ENCODE measurements around the gene TMEM134.

TMEM134 gene

GRCh38 chr11:67422891-67423290, 46.2 kb downstream of the TMEM134 start:
- no peak for DNase-seq (ENCODE audit: low spot score)

DNA sequence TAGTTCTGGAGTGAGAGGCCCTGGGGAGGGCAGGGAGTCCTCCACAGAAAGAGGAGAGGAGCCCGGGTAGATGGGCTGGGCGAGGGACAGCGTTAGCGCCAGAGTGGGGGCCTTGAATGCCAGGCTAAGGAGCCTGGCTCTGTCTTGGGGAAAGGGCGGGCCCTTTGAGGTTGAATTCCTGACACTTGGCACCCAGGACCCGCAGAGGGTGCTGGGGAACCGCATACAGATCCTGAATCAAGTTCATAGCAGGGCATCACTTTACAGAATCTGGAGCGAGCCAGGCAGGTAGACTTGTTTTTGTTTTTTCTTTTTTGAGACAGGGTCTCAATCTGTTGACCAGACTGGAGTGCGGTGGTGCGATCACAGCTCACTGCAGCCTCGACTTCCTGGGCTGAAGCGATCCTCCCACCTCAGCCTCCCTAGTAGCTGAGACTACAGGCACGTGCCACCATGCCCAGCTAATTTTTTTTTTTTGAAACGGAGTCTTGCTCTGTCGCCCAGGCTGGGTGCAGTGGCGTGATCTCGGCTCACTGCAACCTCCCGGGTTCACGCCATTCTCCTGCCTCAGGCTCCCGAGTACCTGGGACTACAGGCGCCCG, 47.5 kb downstream of the TMEM134 start:
- no peak for DNase-seq (ENCODE audit: low spot score)

DNA sequence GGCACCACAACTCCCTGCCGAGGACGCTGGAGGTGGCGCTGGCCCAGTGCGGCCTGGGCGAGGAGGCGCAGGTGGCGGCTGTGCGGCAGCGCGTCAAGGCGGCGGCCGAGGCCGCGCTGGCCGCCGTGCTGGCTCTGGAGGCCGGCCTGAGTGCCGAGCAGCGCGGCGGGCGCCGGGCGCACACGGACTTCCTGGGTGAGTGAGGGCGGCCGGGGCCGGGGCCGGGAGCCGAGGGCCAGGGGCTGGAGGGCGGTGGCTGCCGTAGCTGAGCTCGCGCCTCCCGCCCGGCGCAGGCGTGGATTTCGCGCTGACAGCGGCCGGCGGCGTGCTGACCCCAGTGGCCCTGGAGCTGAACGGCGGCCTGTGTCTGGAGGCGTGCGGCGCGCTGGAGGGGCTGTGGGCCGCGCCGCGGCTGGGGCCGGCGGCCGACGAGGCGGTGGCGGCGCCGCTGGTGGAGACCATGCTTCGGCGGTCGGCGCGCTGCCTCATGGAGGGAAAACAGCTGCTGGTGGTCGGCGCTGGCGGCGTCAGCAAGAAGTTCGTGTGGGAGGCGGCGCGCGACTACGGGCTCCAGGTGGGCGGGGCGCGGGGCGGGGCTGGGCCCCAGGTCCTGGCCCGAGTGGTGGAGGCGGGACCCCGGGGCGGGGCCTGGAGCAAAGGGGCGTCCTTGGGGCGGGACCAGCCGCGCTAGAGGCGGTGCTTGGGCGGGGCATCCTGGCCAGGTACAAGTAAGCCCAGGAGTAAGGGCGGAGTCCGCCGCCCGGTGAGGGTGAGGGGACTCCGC, 48.2 kb downstream of the TMEM134 start:
- DNase-seq (ENCODE audit: low spot score) = peak; percentile 99

DNA sequence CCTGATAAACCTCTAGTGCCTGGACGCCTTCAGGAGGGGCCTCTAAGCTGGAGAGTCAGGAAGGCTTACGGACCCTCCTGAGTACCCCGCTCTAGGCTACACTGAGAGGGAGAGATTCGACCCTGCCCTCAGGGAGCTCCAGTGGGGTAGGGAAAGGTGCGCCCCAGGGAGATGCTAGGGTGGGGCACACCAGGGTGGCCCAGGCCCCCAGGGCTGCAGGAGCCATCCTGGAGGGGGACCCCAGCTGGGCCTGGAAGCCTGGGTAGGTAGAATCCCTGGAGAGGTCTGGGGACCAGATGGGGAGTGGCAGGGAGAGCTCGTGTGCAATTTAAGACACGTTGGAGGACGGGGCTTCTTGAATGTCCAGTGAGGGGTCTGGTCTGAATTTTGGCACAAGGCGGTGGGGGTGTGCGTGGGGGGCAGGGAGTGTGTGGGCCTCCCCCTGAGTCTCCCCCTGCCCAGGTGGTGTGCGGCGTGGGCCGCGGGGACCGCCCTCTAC, 48.9 kb downstream of the TMEM134 start:
- DNase-seq (ENCODE audit: low spot score) = no peak

- DNase-seq (ENCODE audit: low spot score) = no peak
These were observed 49.6 kb downstream of the TMEM134 start for GRCh38 chr11:67419325-67420049.

DNA sequence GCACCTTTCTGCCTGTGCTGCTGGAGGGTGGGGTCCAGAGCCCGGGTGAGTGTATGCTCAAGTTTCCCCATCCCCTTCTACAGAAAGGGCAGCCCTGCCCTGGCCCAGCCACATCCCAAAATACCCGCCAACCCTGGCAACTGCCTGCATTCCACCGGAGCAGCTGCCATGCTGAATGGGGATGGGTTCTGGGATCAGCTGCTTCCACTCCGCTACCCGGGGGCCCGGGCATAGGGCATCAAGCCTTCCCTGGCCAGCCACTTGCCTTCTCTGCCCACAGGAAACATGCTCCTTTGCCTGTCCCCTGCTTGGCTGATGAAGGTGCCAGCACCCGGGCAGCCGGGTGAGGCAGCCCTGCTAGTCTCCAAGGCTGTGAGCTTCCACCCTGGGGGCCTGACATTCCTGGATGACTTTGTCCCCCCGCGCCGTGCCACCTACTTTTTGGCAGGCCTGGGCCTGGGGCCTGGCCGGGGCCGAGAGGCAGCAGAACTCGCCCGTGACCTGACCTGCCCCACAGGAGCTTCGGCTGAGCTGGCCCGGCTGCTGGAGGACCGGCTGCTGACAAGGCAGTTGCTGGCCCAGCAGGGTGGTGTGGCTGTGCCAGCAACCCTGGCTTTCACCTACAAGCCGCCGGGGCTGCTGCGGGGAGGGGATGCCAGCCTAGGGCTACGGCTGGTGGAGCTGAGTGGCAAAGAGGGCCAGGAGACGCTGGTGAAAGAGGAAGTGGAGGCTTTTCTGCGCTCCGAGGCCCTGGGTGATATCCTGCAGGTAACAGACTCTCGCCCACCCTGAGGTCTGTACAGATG, 50.4 kb downstream of the TMEM134 start:
- DNase-seq (ENCODE audit: low spot score) = no peak

DNA sequence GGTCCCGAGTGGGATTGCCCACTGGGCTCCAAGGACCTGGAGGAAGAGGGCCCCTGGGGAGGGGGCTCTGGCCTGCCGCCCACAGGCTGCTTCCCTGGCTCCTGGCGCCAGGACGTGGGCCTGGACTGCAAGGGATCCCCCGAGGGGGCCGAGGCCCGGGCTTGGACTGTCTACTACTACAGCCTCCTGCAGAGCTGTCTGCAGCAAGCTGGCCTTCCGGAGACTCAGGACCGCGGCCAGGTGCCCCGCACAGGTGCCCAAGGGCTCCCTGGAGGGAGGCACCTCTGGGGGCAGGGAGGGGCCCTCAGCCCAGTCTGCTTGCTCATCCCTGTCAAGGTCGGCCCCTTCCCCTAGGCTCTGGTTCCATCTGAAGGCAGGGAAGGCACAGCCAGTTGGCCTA, 51.6 kb downstream of the TMEM134 start:
- DNase-seq (ENCODE audit: low spot score) = no peak

DNA sequence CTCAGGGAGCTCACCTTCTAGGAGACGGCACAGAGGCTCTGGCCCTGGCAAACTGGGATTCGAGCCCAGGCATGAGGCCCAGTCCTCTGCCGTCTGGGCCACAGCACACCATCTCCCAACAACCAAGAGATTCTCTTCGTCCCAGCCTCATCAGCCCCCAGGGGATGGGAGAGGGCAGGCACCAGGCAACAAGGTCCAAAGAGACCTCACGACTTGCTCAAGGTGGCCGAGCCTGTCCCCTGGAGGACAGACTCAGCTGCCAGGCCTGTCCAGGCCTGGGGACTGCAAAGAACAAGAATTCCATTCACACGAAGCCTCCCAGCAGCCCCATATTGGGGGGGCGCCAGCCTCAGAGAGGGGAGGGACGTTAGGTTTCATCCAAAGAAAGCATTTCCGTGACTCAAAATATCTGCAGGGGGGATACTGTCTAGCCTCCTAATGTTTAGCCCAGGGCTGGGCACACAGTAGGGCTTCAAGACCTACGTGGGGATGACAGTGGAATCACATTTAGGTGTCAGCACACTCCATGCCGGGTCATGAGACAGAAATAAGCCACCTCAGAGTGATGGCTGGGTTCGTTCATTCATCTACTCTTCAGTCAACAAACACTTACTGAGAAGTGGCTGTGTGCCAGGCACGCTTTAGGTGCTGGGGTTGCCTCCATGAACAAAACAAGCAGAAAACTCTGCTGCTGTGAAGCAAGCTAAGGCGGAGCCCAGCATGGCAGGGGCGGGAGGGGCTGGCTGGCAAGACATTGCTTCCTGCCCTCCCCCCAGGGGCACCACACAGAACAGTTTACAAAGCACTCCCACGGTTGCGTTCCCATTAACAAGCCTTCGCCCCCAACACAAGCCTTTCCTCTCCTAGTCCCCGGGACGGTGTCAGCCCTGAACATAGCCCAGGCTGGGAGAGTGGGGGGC, 52.4 kb downstream of the TMEM134 start:
- no peak for DNase-seq (ENCODE audit: low spot score)

- DNase-seq (ENCODE audit: low spot score) = no peak
These were observed 53.3 kb downstream of the TMEM134 start, which contains the start of gene CARNS1 for GRCh38 chr11:67415501-67416304. TSS of gene CARNS1 (plus strand) at chr11:67415678. CDS start at chr11:67416200, 522 bp downstream.

DNA sequence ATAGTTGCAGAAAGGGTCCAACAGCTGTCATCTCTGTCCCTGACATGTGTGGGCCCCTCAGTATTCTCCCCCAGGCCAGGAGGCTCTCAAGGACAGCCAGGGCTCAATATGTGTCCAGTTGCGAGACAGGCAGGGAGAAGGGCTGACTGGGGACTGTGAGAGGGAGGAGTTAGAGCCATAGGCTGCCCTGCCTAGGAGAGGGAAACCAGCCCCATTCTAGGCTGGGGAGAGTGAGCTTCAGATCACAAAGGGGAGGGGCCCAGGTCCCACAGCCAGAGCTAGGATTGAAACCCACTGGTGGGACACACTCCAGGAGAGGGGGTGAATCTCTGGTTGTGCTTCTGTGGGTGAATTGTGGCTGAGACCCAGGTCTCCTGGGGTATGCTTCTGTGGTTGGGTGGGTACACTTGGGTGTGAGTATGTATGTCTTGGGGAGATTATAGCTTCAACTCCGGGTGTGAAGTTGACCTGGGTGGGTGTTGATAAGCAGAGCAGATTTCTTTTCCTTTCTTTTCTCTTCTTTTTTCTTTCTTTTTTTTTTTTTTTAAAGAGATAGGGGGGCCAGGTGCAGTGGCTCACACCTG, 55.7 kb downstream of the TMEM134 start:
- no peak for DNase-seq (ENCODE audit: low spot score)

DNA sequence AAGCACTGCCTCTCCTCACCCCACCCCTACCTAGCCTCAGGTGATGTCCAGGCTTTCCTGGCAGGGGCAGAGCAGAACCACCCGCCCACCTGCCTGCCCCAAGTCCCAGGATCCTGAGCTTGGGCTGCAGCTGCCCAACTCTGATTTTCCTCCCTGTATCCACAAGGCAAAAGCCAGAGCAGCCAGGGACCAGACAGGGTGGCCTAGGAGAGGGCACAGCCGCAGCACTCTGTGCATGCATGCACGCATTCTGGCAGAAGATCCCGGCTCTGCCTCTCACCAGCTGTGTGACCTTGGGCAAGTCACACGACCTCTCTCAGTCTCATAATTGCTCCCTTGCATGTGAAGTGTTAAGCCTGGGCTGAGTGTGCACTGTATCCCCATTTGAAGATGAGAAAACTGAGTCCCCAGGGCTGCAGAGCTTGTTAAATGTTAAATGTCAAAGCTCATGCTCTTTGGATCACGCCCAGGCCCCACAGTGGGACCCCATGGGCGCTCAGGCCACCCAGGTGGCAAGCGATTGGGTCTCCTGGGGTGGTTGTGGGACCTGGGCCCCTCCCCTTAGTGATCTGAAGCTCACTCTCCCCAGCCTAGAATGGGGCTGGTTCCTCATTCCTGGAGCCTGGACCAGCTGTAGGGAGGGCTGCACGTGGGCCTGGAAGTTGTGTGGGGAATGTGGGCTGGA, 56.4 kb downstream of the TMEM134 start:
- no peak for DNase-seq (ENCODE audit: low spot score)

DNA sequence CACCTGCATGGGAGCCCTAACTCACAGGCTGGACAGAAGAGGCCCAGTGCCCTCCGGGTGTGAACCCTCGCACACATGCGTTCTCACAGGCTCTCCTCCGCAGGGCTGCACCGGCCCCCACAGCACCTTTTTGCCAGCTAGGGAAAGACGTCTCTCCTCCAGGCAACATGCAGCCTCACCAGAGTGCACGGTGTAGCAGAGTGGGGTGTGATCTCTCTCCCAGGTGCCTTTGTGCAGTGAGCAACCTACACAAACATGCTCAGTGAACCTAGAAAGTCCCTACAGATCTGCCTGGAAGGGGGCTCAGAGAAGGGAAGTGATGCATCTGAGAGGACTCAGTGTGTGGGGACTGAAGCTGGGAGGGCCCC, 57.3 kb downstream of the TMEM134 start:
- DNase-seq (ENCODE audit: low spot score) = no peak
